DMS79 treated with DMSO at 0.1 percent for 48 hours (cell line): Measurements from ENCODE around the gene FANCC.
"Not testable (repeated sequence)": the region's sequence is repeated elsewhere in the genome, so short reads cannot be mapped to it uniquely, and the experiment has no call there.

ENCODE experiments used
- DNase-seq: peaks from one replicate; lab custom pipeline; 2025; lab: John Stamatoyannopoulos, UW

The FANCC gene

GRCh38 chr9:95229230-95229915, 88.1 kb downstream of the FANCC start:
- DNase-seq: no peak

GRCh38 chr9:95226921-95227320, 90.6 kb downstream of the FANCC start:
- no peak for DNase-seq

- no peak for DNase-seq
These were observed 91.8 kb downstream of the FANCC start for GRCh38 chr9:95225726-95226106.

GRCh38 chr9:95225076-95225725, 92.3 kb downstream of the FANCC start:
- DNase-seq: no peak

DNA sequence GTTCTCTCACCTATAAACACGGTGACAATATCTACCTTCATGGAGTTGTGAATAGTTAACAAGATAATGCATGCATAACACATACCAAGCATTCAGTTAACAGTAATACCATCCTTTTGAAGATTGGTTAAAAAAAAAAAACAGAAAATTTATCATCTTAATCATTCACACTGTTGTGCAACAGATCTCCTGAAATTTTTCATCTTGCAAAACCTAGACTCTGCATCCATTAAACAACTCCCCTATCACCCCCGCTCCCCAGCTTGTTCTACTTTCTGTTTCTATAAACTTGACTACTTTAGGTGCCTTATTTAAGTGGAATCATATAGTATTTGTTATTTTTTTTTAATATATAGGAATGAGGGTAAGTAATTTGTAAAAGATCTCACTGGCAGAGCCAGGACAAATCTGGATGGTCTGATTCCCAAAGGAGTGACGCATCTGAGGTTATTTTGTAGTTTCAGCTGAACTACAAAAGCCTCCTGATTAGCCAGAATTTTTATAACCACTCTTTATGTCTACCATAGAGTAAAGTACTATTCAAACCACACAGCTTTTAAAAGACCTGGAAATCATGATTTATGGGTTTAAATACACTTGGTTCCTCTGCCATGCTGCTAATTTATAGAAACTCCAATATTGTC, 93.0 kb downstream of the FANCC start:
- DNase-seq: no peak

DNA sequence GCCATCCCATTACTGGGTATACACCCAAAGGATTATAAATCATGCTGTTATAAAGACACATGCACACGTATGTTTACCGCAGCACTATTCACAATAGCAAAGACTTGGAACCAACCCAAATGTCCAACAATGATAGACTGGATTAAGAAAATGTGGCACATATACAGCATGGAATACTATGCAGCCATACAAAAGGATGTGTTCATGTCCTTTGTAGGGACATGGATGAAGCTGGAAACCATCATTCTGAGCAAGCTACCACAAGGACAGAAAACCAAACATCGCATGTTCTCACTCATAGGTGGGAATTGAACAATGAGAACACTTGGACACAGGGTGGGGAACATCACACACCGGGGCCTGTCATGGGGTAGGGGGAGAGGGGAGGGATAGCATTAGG, 97.2 kb downstream of the FANCC start:
- not testable (repeated sequence) for DNase-seq

DNA sequence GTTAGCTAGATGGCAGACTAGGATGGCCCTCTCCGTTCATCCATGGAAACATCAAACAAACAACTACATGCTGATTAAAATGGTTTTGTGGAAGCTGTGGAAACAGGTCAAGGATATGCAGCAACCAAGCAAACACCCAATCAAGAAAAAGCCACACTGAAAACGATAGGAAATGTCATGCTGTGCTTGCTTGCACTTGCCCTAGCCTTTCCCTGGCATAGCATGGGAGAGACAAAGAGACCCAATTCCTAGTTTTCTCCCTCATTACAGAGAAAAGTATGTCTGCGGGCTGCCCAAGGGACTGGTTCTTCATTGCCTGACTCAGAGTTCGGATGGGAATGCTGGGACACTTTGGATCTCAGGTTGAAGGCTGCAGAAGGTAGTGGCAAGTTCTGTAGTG, 98.7 kb downstream of the FANCC start:
- DNase-seq: no peak

- DNase-seq: no peak
These were observed 99.6 kb downstream of the FANCC start for GRCh38 chr9:95217936-95218335.

GRCh38 chr9:95215336-95215898, 102.1 kb downstream of the FANCC start:
- no peak for DNase-seq

- no peak for DNase-seq
These were observed 104.4 kb downstream of the FANCC start for GRCh38 chr9:95213117-95213516.

- DNase-seq: peak; percentile 12
These were observed 106.5 kb downstream of the FANCC start for GRCh38 chr9:95211028-95211427.

GRCh38 chr9:95207403-95207802, 110.1 kb downstream of the FANCC start:
- no peak for DNase-seq

GRCh38 chr9:95206143-95206542, 111.4 kb downstream of the FANCC start:
- DNase-seq: no peak

GRCh38 chr9:95204710-95205109, 112.8 kb downstream of the FANCC start:
- no peak for DNase-seq

DNA sequence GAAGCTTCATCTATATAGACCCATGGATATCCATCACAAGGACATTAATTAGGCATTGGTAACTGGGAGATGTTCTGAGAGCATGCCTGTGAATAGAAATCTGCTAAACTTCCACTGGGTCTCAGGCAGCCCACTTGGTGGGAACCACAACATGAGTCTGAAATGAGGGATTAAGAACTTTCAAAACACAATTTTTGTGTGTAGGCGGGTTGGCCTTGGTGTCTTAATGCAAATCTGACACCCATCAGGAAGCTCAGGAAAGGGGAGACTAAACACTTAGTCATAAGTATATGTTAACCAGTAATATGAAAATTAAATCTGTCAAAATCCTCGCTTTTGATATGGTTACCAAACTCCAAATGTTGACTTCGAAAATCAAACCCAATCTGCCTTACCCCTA, 113.2 kb downstream of the FANCC start:
- DNase-seq: no peak

DNA sequence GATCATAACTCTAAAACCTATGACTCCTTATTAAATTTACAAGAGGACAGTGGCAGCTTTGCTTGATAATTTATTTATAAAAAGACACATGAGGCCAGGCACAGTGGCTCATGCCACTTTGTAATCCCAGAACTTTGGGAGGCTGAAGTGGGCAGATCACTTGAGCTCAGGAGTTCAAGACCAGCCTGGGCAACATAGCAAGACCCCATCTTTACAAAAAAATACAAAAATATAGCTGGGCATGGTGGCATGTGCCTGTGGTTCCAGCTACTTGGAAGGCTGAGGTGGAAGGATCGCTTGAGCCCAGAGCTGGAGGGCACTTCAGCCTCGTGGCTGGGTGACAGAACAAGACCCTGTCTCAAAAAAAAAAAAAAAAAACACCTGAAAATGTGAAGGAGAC, 114.5 kb downstream of the FANCC start:
- not testable (repeated sequence) for DNase-seq

DNA sequence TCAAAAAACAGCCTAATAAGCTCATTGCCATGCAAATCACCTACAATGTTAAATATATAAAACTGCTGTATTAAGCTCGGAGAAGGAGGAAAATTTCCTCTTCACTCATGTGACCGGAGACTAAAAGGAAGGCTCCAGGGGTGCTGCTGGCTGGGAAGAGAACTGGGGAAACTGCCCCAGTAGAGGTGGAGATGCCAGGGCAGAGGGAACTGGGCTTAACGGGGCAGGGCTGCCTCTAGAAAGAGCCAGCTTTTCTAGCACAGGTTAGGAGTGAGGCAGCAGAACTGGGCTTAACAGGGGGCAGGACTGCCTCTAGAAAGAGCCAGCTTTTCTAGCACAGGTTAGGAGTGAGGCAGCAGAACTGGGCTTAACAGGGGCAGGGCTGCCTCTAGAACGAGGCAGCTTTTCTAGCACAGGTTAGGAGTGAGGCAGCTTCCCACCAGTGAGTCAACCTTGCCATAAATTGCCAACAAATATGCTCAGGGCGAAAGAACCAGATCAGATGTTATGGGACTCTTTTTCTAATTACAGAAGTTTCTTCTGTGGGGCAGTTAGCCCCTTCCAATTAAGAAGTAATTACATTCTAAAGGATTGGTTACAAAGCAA, 115.3 kb downstream of the FANCC start:
- DNase-seq: no peak

GRCh38 chr9:95201206-95201605, 116.3 kb downstream of the FANCC start:
- no peak for DNase-seq

GRCh38 chr9:95197692-95198271, 119.7 kb downstream of the FANCC start:
- DNase-seq: peak; percentile 81

GRCh38 chr9:95193480-95193879, 124.0 kb downstream of the FANCC start:
- DNase-seq: no peak

DNA sequence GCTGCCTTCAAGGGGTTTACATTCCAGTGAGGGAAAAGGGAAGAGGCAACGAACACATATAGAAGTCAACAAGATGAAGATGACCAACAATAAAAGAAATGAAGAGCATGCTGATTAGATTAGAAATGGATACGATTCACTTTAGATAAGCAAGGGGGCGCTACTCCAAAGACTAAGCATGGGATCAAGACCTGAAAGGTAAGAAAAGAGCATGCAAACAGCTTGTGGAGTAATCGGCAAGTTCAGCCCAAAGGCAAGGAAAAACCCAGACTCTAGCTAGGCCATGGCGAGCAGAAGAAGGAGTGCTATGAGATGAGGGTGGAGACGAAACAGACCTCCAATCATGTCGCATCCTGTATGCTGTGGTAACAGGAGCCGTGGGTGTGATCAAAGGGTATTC, 124.4 kb downstream of the FANCC start:
- DNase-seq: no peak

- no peak for DNase-seq
These were observed 124.9 kb downstream of the FANCC start for GRCh38 chr9:95192631-95193030.
